ENCODE measurements around the gene RPS16. TPM values are rescaled to one million over a fixed set of nuclear protein-coding genes. Genes with fewer than 3 reads are reported as not detected.

The RPS16 gene
- total RNA-seq, 6 experiments from 2014 or later: 448 to 643 (median 568) TPM

GRCh38 chr19:39401549-39402345, 34.0 kb downstream of the RPS16 start:
- no peaks in the 10 kb centered on the region for H3K9me3 ChIP-seq
- WGBS (ENCODE audit: insufficient coverage, low coverage, low lambda C conversion rate, missing lambda C conversion rate): 13% methylated on average over 14 of the region's 25 CpGs
- H3K36me3 ChIP-seq: no peaks in the 10 kb centered on the region
- intact Hi-C loops (cut with DNase I): no loop called here
- peaks cover 0 to 68% (median 29%) of the 10 kb centered on the region in 4 donors for H3K4me1 ChIP-seq
- DNase-seq: peak; percentile 90 to 92 (median 91)
- H3K4me3 ChIP-seq: peak overlapping the region in 2 of 3 donors; percentile 51 to 56
- peak; percentile 39 to 49 (median 44) for ATAC-seq
- H3K27me3 ChIP-seq: no peaks in the 10 kb centered on the region
- H3K27ac ChIP-seq: peak overlapping the region; percentile 95 to 99 (median 98)
- TF ChIP-seq, protein P1, sequence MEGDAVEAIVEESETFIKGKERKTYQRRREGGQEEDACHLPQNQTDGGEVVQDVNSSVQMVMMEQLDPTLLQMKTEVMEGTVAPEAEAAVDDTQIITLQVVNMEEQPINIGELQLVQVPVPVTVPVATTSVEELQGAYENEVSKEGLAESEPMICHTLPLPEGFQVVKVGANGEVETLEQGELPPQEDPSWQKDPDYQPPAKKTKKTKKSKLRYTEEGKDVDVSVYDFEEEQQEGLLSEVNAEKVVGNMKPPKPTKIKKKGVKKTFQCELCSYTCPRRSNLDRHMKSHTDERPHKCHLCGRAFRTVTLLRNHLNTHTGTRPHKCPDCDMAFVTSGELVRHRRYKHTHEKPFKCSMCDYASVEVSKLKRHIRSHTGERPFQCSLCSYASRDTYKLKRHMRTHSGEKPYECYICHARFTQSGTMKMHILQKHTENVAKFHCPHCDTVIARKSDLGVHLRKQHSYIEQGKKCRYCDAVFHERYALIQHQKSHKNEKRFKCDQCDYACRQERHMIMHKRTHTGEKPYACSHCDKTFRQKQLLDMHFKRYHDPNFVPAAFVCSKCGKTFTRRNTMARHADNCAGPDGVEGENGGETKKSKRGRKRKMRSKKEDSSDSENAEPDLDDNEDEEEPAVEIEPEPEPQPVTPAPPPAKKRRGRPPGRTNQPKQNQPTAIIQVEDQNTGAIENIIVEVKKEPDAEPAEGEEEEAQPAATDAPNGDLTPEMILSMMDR (IDR thresholded peaks at IDR 0.05): no peak
- peak; percentile 94 for TF ChIP-seq POLR2A (IDR thresholded peaks at IDR 0.05)

- intact Hi-C loops (cut with DNase I): no loop called here
- DNase-seq (peak in 1 of 3 donors; percentile 58), ATAC-seq (no peak)
- Histone ChIP-seq H3K4me1 (peaks cover 0 to 73% (median 28%) of the 10 kb centered on the region in 4 donors), H3K4me3 (peak overlapping the region in 1 of 3 donors; percentile 18), H3K9me3 (no peaks in the 10 kb centered on the region), H3K27ac (peak overlapping the region; percentile 95 to 99 (median 98)), H3K36me3 (no peaks in the 10 kb centered on the region), H3K27me3 (no peaks in the 10 kb centered on the region)
- WGBS (ENCODE audit: insufficient coverage, low coverage, low lambda C conversion rate, missing lambda C conversion rate): 23% methylated on average over 4 of the region's 4 CpGs
- TF ChIP-seq, protein P1 (IDR thresholded peaks at IDR 0.05): no peak
- TF ChIP-seq POLR2A (IDR thresholded peaks at IDR 0.05): no peak
Measured at GRCh38 chr19:39401070-39401548, 34.6 kb downstream of the RPS16 start.

- TF ChIP-seq, protein P1 (IDR thresholded peaks at IDR 0.05): no peak
- TF ChIP-seq POLR2A (IDR thresholded peaks at IDR 0.05): no peak
- H3K9me3 ChIP-seq: no peaks in the 10 kb centered on the region
- H3K27me3 ChIP-seq: no peaks in the 10 kb centered on the region
- no peak overlapping the region for H3K4me3 ChIP-seq
- 89% methylated on average over 4 of the region's 4 CpGs for WGBS (ENCODE audit: insufficient coverage, low coverage, low lambda C conversion rate, missing lambda C conversion rate)
- intact Hi-C loops (cut with DNase I): no loop called here
- DNase-seq (no peak), ATAC-seq (no peak)
- H3K36me3 ChIP-seq: no peaks in the 10 kb centered on the region
- peaks cover 0 to 66% (median 25%) of the 10 kb centered on the region in 4 donors for H3K4me1 ChIP-seq
- peak overlapping the region; percentile 65 to 99 (median 95) for H3K27ac ChIP-seq
Measured at GRCh38 chr19:39400061-39400460, 35.7 kb downstream of the RPS16 start.

DNA sequence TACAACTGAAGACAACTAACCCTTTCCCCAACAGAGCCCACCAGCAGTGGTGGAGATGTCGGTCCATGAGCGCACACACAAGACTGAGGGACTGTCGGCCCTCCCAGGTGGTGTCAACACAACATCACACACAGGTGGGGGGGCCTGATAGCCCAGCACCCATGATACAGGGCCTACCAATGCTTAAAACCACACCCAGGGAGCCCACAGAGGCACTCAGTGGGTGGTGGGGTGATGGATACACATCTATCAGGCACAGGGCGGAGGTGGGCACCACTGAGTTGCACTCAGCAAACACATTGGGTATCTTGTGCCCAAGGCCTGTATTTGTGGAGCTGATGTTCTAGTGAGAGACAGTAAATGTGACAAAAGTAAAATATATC, 36.1 kb downstream of the RPS16 start:
- TF ChIP-seq, protein P1 (IDR thresholded peaks at IDR 0.05): no peak
- TF ChIP-seq POLR2A (IDR thresholded peaks at IDR 0.05): no peak
- no peak overlapping the region for H3K4me3 ChIP-seq
- intact Hi-C loops (cut with DNase I): no loop called here
- H3K27me3 ChIP-seq: no peaks in the 10 kb centered on the region
- ATAC-seq (no peak), DNase-seq (no peak)
- 93% methylated on average over 4 of the region's 4 CpGs for WGBS (ENCODE audit: insufficient coverage, low coverage, low lambda C conversion rate, missing lambda C conversion rate)
- H3K27ac ChIP-seq: peak overlapping the region; percentile 65 to 99 (median 95)
- H3K9me3 ChIP-seq: no peaks in the 10 kb centered on the region
- no peaks in the 10 kb centered on the region for H3K36me3 ChIP-seq
- peaks cover 0 to 66% (median 25%) of the 10 kb centered on the region in 4 donors for H3K4me1 ChIP-seq

Data from right lobe of liver (tissue), 6 donors.